GM03348 (cell line): ENCODE data around the gene CNNM1.
A peak's percentile ranks its signal among the peaks of the same experiment; 100 is the strongest.

ENCODE experiments used
- DNase-seq: peaks from one replicate; pipeline ENCODE4 v3.0.0; 2012; ENCODE audit warnings: low spot score

Gene CNNM1

GRCh38 chr10:99329304-99329553 is at the start of gene CNNM1:
TSS of gene CNNM1 (plus strand) at chr10:99329356. CDS start at chr10:99329388, 32 bp downstream.
- peak; percentile 62 for DNase-seq

GRCh38 chr10:99279626-99280111 is 49.5 kb upstream of the CNNM1 start:
- DNase-seq = peak; percentile 11

- DNase-seq = no peak
Observed at GRCh38 chr10:99280472-99280871, 48.7 kb upstream of the CNNM1 start.

- DNase-seq = no peak
Observed at GRCh38 chr10:99285881-99286280, 43.3 kb upstream of the CNNM1 start.

GRCh38 chr10:99290306-99290705 is 38.9 kb upstream of the CNNM1 start:
- DNase-seq = no peak

- DNase-seq = peak; percentile 60
Observed at GRCh38 chr10:99292159-99292558, 37.0 kb upstream of the CNNM1 start.

- DNase-seq = no peak
Observed at GRCh38 chr10:99296605-99297004, 32.6 kb upstream of the CNNM1 start.

GRCh38 chr10:99297033-99297432 is 32.1 kb upstream of the CNNM1 start:
- DNase-seq = no peak

GRCh38 chr10:99303899-99304861 is 25.0 kb upstream of the CNNM1 start:
- no peak for DNase-seq

GRCh38 chr10:99304862-99305229 is 24.3 kb upstream of the CNNM1 start:
- DNase-seq = no peak

GRCh38 chr10:99312501-99312900 is 16.7 kb upstream of the CNNM1 start:
- DNase-seq = no peak

- DNase-seq = no peak
Observed at GRCh38 chr10:99315853-99316252, 13.3 kb upstream of the CNNM1 start.

- no peak for DNase-seq
Observed at GRCh38 chr10:99316374-99316773, 12.8 kb upstream of the CNNM1 start.

- no peak for DNase-seq
Observed at GRCh38 chr10:99318048-99318447, 11.1 kb upstream of the CNNM1 start.

- no peak for DNase-seq
Observed at GRCh38 chr10:99318475-99318874, 10.7 kb upstream of the CNNM1 start.

GRCh38 chr10:99325281-99325680 is 3.9 kb upstream of the CNNM1 start:
- no peak for DNase-seq

GRCh38 chr10:99326871-99327270 is 2.3 kb upstream of the CNNM1 start:
- no peak for DNase-seq

- DNase-seq = peak; percentile 22
Observed at GRCh38 chr10:99328579-99329303, 415 bp upstream of the CNNM1 start.

GRCh38 chr10:99329554-99330346 is 594 bp downstream of the CNNM1 start:
- peak; percentile 47 for DNase-seq

- DNase-seq = no peak
Observed at GRCh38 chr10:99330347-99330924, 1.3 kb downstream of the CNNM1 start.

GRCh38 chr10:99331207-99331803 is 2.1 kb downstream of the CNNM1 start:
- peak; percentile 28 for DNase-seq
